Activated CD4-positive, alpha-beta T cell treated with anti-CD3 and anti-CD28 coated beads for 36 hours (primary cell): ENCODE results near the gene CENPO. TPM values are rescaled to one million over a fixed set of nuclear protein-coding genes. Genes with fewer than 3 reads are reported as not detected.

ENCODE experiments used
- ATAC-seq: fragments of 200-7000 bp; cut with Tn5 transposase; one replicate; pipeline ENCODE4 v1.10.0; 2021; ENCODE audit warnings: mild to moderate bottlenecking, moderate library complexity
- CTCF ChIA-PET: fragments of 350-600 bp; sonication (Branson Sonifier 250); formaldehyde crosslinking; loops from one replicate; lab custom pipeline; 2021; ENCODE audit warnings: antibody characterized with exemption; lab: Charles Lee
- POLR2A ChIA-PET: fragments of 350-600 bp; sonication (Branson Sonifier 250); formaldehyde crosslinking; loops from one replicate; lab custom pipeline; 2021; ENCODE audit warnings: antibody characterized with exemption, inconsistent platforms; lab: Charles Lee
- DNase-seq: peaks from one replicate; pipeline ENCODE4 v3.0.0-alpha.2; 2020
- H3K27ac Mint-ChIP-seq: one replicate; pipeline ENCODE4 v1.8.0; 2021; ENCODE audit warnings: mixed read lengths
- H3K27me3 Mint-ChIP-seq: one replicate; pipeline ENCODE4 v1.8.0; 2021; ENCODE audit warnings: mixed read lengths
- H3K36me3 Mint-ChIP-seq: one replicate; pipeline ENCODE4 v1.8.0; 2021; ENCODE audit warnings: low read depth, mixed read lengths
- H3K4me1 Mint-ChIP-seq: one replicate; pipeline ENCODE4 v1.8.0; 2021; ENCODE audit warnings: mixed read lengths
- H3K4me3 Mint-ChIP-seq: one replicate; pipeline ENCODE4 v1.8.0; 2021; ENCODE audit warnings: mild to moderate bottlenecking, moderate library complexity, mixed read lengths
- H3K9me3 Mint-ChIP-seq: one replicate; pipeline ENCODE4 v1.8.0; 2021; ENCODE audit warnings: low read depth, mixed read lengths
- intact Hi-C, 2 experiments: fragments of 100-400 bp; cut with DNase I in 1 of 2; cut with micrococcal nuclease in 1 of 2; formaldehyde crosslinking; loops; one replicate each; pipeline versions ENCODE4 v1.14.2 to v1.15.1; 2022 to 2024; cut with DNase I, micrococcal nuclease
- total RNA-seq, 2 experiments: library from RNA; stranded (reverse); gene quantifications; one replicate each; pipeline ENCODE4 v1.2.3, GENCODE V29; 2021

The CENPO gene
- total RNA-seq, 2 experiments from 2014 or later: 42.4 to 42.7 TPM

- Mint-ChIP-seq H3K27ac (peak overlapping the region; percentile 73), H3K9me3 (no peaks in the 10 kb centered on the region), H3K4me3 (no peak overlapping the region), H3K36me3 (peaks cover 54% of the 10 kb centered on the region), H3K27me3 (no peaks in the 10 kb centered on the region), H3K4me1 (peaks cover 20% of the 10 kb centered on the region)
- ATAC-seq: no peak
- peak; percentile 66 for DNase-seq
- POLR2A ChIA-PET: no interaction called here
- intact Hi-C loops: loop anchor here in 1 of 2 experiments (2.0 kb wide), 1 partner anchor 212 kb away; no protein-coding TSS in a partner anchor
- CTCF ChIA-PET: interaction anchor here (1.3 to 4.1 kb wide), 5 partner anchors 30 to 415 kb away, joined by 3 to 67 read pairs (median 5); no protein-coding TSS in a partner anchor
Measured at GRCh38 chr2:24824966-24825882, 32.0 kb downstream of the CENPO start.

GRCh38 chr2:24825883-24826772 lies 32.9 kb downstream of the CENPO start:
- no peaks in the 10 kb centered on the region for H3K27me3 Mint-ChIP-seq
- no peaks in the 10 kb centered on the region for H3K9me3 Mint-ChIP-seq
- H3K36me3 Mint-ChIP-seq: peaks cover 46% of the 10 kb centered on the region
- POLR2A ChIA-PET: interaction anchor here (0.5 to 0.6 kb wide), 3 partner anchors 13 to 282 kb away, joined by 3 read pairs; no protein-coding TSS in a partner anchor
- H3K4me1 Mint-ChIP-seq: peaks cover 20% of the 10 kb centered on the region
- ATAC-seq (peak; percentile 30), DNase-seq (peak; percentile 33)
- peak overlapping the region; percentile 73 for H3K27ac Mint-ChIP-seq
- CTCF ChIA-PET: interaction anchor here (1.0 to 4.1 kb wide), 7 partner anchors 20 to 416 kb away, joined by 3 to 67 read pairs (median 5); no protein-coding TSS in a partner anchor
- H3K4me3 Mint-ChIP-seq: no peak overlapping the region
- intact Hi-C loops: loop anchor here in 1 of 2 experiments (2.0 kb wide), 1 partner anchor 213 kb away; no protein-coding TSS in a partner anchor

- ChIA-PET POLR2A (interaction anchor here (0.6 kb wide), 2 partner anchors 14 to 108 kb away, joined by 3 read pairs; no protein-coding TSS in a partner anchor), CTCF (interaction anchor here (1.0 to 4.1 kb wide), 10 partner anchors 8 to 523 kb away, joined by 3 to 67 read pairs (median 5); no protein-coding TSS in a partner anchor)
- DNase-seq: no peak
- intact Hi-C loops: loop anchor here (1.0 kb wide), 3 partner anchors 336 to 416 kb away; no protein-coding TSS in a partner anchor
- no peak overlapping the region for H3K4me3 Mint-ChIP-seq
- H3K9me3 Mint-ChIP-seq: no peaks in the 10 kb centered on the region
- H3K36me3 Mint-ChIP-seq: peaks cover 42% of the 10 kb centered on the region
- no peak for ATAC-seq
- H3K4me1 Mint-ChIP-seq: peaks cover 20% of the 10 kb centered on the region
- no peaks in the 10 kb centered on the region for H3K27me3 Mint-ChIP-seq
- peak overlapping the region; percentile 28 for H3K27ac Mint-ChIP-seq
Measured at GRCh38 chr2:24826773-24827145, 33.5 kb downstream of the CENPO start.

- CTCF ChIA-PET: interaction anchor here (0.5 to 4.1 kb wide), 29 partner anchors 9 to 957 kb away, joined by 3 to 67 read pairs (median 4); partner anchors contain the start of gene ATAD2B
- H3K9me3 Mint-ChIP-seq: no peaks in the 10 kb centered on the region
- peak; percentile 84 for DNase-seq
- H3K27me3 Mint-ChIP-seq: no peaks in the 10 kb centered on the region
- intact Hi-C loops: loop anchor here (1.0 kb wide), 3 partner anchors 337 to 417 kb away; no protein-coding TSS in a partner anchor
- H3K4me1 Mint-ChIP-seq: peaks cover 20% of the 10 kb centered on the region
- H3K36me3 Mint-ChIP-seq: peaks cover 39% of the 10 kb centered on the region
- POLR2A ChIA-PET: no interaction called here
- no peak overlapping the region for H3K4me3 Mint-ChIP-seq
- ATAC-seq: peak; percentile 85
- H3K27ac Mint-ChIP-seq: no peak overlapping the region
Measured at GRCh38 chr2:24827321-24828237, 34.4 kb downstream of the CENPO start.

- no peaks in the 10 kb centered on the region for H3K9me3 Mint-ChIP-seq
- peaks cover 34% of the 10 kb centered on the region for H3K36me3 Mint-ChIP-seq
- POLR2A ChIA-PET: no interaction called here
- CTCF ChIA-PET: interaction anchor here (0.6 to 4.1 kb wide), 29 partner anchors 9 to 957 kb away, joined by 3 to 67 read pairs (median 4); partner anchors contain the start of gene ATAD2B
- peaks cover 20% of the 10 kb centered on the region for H3K4me1 Mint-ChIP-seq
- no peak overlapping the region for H3K27ac Mint-ChIP-seq
- intact Hi-C loops: no loop called here
- ATAC-seq (no peak), DNase-seq (no peak)
- H3K4me3 Mint-ChIP-seq: no peak overlapping the region
- H3K27me3 Mint-ChIP-seq: no peaks in the 10 kb centered on the region
Measured at GRCh38 chr2:24828238-24828996, 35.2 kb downstream of the CENPO start.

GRCh38 chr2:24830351-24830750 lies 37.1 kb downstream of the CENPO start:
- peaks cover 20% of the 10 kb centered on the region for H3K4me1 Mint-ChIP-seq
- CTCF ChIA-PET: no interaction called here
- H3K4me3 Mint-ChIP-seq: no peak overlapping the region

GRCh38 chr2:24830786-24831185 lies 37.6 kb downstream of the CENPO start:
- Mint-ChIP-seq H3K4me3 (no peak overlapping the region), H3K36me3 (peaks cover 22% of the 10 kb centered on the region), H3K27me3 (no peaks in the 10 kb centered on the region), H3K27ac (no peak overlapping the region), H3K9me3 (no peaks in the 10 kb centered on the region), H3K4me1 (peaks cover 17% of the 10 kb centered on the region)
- ATAC-seq: no peak
- no peak for DNase-seq
- intact Hi-C loops: no loop called here
- ChIA-PET POLR2A (no interaction called here), CTCF (no interaction called here)

More at GRCh38 chr2:24830351-24830750, 37.1 kb downstream of the CENPO start:
- POLR2A ChIA-PET: no interaction called here
- DNase-seq (no peak), ATAC-seq (no peak)
- no peak overlapping the region for H3K27ac Mint-ChIP-seq
- H3K36me3 Mint-ChIP-seq: peaks cover 26% of the 10 kb centered on the region
- intact Hi-C loops: no loop called here
- H3K9me3 Mint-ChIP-seq: no peaks in the 10 kb centered on the region
- H3K27me3 Mint-ChIP-seq: no peaks in the 10 kb centered on the region

GRCh38 chr2:24831221-24832072 lies 38.2 kb downstream of the CENPO start:
- CTCF ChIA-PET: no interaction called here
- H3K4me3 Mint-ChIP-seq: no peak overlapping the region
- no peak for ATAC-seq

GRCh38 chr2:24832073-24832461 lies 38.8 kb downstream of the CENPO start:
- ChIA-PET POLR2A (no interaction called here), CTCF (no interaction called here)
- H3K27ac Mint-ChIP-seq: no peak overlapping the region
- H3K27me3 Mint-ChIP-seq: no peaks in the 10 kb centered on the region
- ATAC-seq (no peak), DNase-seq (no peak)
- H3K36me3 Mint-ChIP-seq: peaks cover 21% of the 10 kb centered on the region
- H3K9me3 Mint-ChIP-seq: no peaks in the 10 kb centered on the region
- intact Hi-C loops: no loop called here
- no peak overlapping the region for H3K4me3 Mint-ChIP-seq
- H3K4me1 Mint-ChIP-seq: peaks cover 4% of the 10 kb centered on the region

More at GRCh38 chr2:24831221-24832072, 38.2 kb downstream of the CENPO start:
- POLR2A ChIA-PET: no interaction called here
- H3K36me3 Mint-ChIP-seq: peaks cover 22% of the 10 kb centered on the region
- no peak overlapping the region for H3K27ac Mint-ChIP-seq
- intact Hi-C loops: no loop called here
- no peaks in the 10 kb centered on the region for H3K9me3 Mint-ChIP-seq
- DNase-seq: no peak
- H3K27me3 Mint-ChIP-seq: no peaks in the 10 kb centered on the region
- peaks cover 11% of the 10 kb centered on the region for H3K4me1 Mint-ChIP-seq
